Loucy (cell line): ENCODE data around the gene HIP1R.

Source experiments
- H2AFZ ChIP-seq: fragments of 200-600 bp; sonication (generic); 2 replicates; pipeline ENCODE4 v1.6.0; 2016; ENCODE audit warnings: antibody characterized with exemption, mild to moderate bottlenecking, low read length, moderate library complexity
- H3F3A ChIP-seq: fragments of 200-600 bp; 2 replicates; pipeline ENCODE4 v1.6.0; 2016; ENCODE audit warnings: antibody characterized with exemption, low read depth, mild to moderate bottlenecking
- H3K27me3 ChIP-seq: fragments of 200-600 bp; sonication (generic); 2 replicates; pipeline ENCODE4 v1.6.1; 2014; ENCODE audit warnings: low read length, mild to moderate bottlenecking; ENCODE audit not compliant: insufficient read depth, poor library complexity, severe bottlenecking
- H3K36me3 ChIP-seq: fragments of 200-600 bp; sonication (generic); 2 replicates; pipeline ENCODE4 v1.6.1; 2016; ENCODE audit warnings: low read length; ENCODE audit not compliant: insufficient read depth
- H3K4me1 ChIP-seq: fragments of 200-600 bp; sonication (generic); 2 replicates; pipeline ENCODE4 v1.5.1; 2014; ENCODE audit warnings: low read length, mild to moderate bottlenecking; ENCODE audit not compliant: insufficient read depth, poor library complexity, severe bottlenecking
- H3K4me2 ChIP-seq: fragments of 200-600 bp; sonication (generic); 2 replicates; pipeline ENCODE4 v1.6.0; 2014; ENCODE audit warnings: antibody characterized with exemption, low read length, low read depth, mild to moderate bottlenecking; ENCODE audit not compliant: poor library complexity, severe bottlenecking
- H3K4me3 ChIP-seq: fragments of 200-600 bp; sonication (generic); 2 replicates; pipeline ENCODE4 v1.5.1; 2014; ENCODE audit warnings: low read length, mild to moderate bottlenecking, mixed read lengths; ENCODE audit not compliant: poor library complexity, severe bottlenecking
- H3K79me2 ChIP-seq: fragments of 200-600 bp; sonication (generic); 2 replicates; pipeline ENCODE4 v1.6.1; 2014; ENCODE audit warnings: low read length; ENCODE audit not compliant: insufficient read depth
- H3K9ac ChIP-seq: fragments of 200-600 bp; sonication (generic); 2 replicates; pipeline ENCODE4 v1.6.0; 2014; ENCODE audit warnings: mild to moderate bottlenecking, low read depth, low read length, moderate library complexity; ENCODE audit not compliant: poor library complexity, severe bottlenecking
- H3K9me2 ChIP-seq: fragments of 200-600 bp; sonication (generic); replicated peaks from 2 replicates; pipeline ENCODE4 v1.6.1; 2016; ENCODE audit warnings: low read depth, low read length, mixed read lengths
- H3K9me3 ChIP-seq: fragments of 200-600 bp; sonication (generic); 2 replicates; pipeline ENCODE4 v1.6.1; 2014; ENCODE audit warnings: mild to moderate bottlenecking, antibody characterized with exemption, low read length, low read depth; ENCODE audit not compliant: insufficient read depth
- H4K20me1 ChIP-seq: fragments of 200-600 bp; sonication (generic); 2 replicates; pipeline ENCODE4 v1.6.0; 2014; ENCODE audit warnings: antibody characterized with exemption, low read length, mild to moderate bottlenecking; ENCODE audit not compliant: insufficient read depth, poor library complexity, severe bottlenecking
- EZH2phosphoT487 ChIP-seq: fragments of 200-600 bp; IDR thresholded peaks from 2 replicates; pipeline ENCODE4 v1.6.1; 2018; ENCODE audit warnings: antibody characterized with exemption, mild to moderate bottlenecking, moderate library complexity, borderline replicate concordance
- TF ChIP-seq, protein P1 (sequence below): fragments of 200-600 bp; sonication (generic); conservative IDR thresholded peaks from 2 replicates; pipeline ENCODE4 v1.5.1; 2014; ENCODE audit warnings: mild to moderate bottlenecking, antibody characterized with exemption, low read length

HIP1R gene

DNA sequence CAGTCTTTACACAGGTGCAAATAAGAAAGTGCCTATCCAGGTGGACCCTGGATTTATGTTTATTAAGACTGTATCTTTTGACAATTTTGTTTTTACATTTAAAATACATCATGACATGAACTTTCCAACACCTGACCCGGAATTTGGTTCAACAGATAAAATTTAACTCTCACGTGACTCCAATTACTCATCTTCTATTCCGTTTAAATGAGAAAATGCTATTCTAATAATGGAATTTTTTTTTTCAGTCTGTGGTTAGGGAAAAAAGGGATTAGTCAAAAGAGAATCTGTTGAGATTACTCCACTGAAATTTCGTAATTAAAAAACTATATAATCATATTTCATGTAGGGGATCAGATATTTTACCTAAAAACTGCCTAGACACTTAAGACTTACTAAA is 49.6 kb downstream of the HIP1R start:
- Histone ChIP-seq H3F3A (no peaks in the 10 kb centered on the region), H3K4me1 (peaks cover 76% of the 10 kb centered on the region), H3K9ac (no peak overlapping the region), H3K27me3 (no peaks in the 10 kb centered on the region), H3K9me3 (no peaks in the 10 kb centered on the region), H3K4me2 (no peak overlapping the region), H3K9me2 (no peaks in the 10 kb centered on the region), H3K79me2 (peaks cover 98% of the 10 kb centered on the region), H3K4me3 (no peak overlapping the region), H3K36me3 (0 out of 2 replicates have a peak, but pooled peaks cover 4% of the 10 kb centered on the region), H4K20me1 (peaks cover 71% of the 10 kb centered on the region), H2AFZ (no peak overlapping the region)
- no peak for TF ChIP-seq EZH2phosphoT487
- TF ChIP-seq, protein P1, sequence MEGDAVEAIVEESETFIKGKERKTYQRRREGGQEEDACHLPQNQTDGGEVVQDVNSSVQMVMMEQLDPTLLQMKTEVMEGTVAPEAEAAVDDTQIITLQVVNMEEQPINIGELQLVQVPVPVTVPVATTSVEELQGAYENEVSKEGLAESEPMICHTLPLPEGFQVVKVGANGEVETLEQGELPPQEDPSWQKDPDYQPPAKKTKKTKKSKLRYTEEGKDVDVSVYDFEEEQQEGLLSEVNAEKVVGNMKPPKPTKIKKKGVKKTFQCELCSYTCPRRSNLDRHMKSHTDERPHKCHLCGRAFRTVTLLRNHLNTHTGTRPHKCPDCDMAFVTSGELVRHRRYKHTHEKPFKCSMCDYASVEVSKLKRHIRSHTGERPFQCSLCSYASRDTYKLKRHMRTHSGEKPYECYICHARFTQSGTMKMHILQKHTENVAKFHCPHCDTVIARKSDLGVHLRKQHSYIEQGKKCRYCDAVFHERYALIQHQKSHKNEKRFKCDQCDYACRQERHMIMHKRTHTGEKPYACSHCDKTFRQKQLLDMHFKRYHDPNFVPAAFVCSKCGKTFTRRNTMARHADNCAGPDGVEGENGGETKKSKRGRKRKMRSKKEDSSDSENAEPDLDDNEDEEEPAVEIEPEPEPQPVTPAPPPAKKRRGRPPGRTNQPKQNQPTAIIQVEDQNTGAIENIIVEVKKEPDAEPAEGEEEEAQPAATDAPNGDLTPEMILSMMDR, result no peak

DNA sequence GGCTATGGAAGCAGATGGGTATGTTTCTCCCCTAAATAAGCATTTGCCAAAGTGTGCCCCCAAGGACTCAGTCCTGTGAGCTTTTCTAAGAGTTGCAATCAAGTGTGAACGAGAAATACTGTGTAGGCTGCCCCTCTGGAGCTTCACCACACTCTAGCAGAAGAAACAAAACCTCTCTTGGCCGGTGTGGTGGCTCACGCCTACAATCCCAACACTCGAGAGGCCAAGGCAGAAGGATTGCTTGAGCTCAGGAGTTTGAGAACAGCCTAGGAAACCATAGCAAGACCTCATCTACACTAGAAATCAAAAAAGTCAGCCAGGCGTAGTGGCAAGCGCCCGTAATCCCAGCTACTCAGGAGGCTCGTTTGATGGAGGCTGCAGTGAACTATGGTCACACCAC is 50.9 kb downstream of the HIP1R start:
- H3K4me1 ChIP-seq, result peaks cover 80% of the 10 kb centered on the region
- no peaks in the 10 kb centered on the region for H3F3A ChIP-seq
- peak overlapping the region; percentile 67 for H3K4me2 ChIP-seq

DNA sequence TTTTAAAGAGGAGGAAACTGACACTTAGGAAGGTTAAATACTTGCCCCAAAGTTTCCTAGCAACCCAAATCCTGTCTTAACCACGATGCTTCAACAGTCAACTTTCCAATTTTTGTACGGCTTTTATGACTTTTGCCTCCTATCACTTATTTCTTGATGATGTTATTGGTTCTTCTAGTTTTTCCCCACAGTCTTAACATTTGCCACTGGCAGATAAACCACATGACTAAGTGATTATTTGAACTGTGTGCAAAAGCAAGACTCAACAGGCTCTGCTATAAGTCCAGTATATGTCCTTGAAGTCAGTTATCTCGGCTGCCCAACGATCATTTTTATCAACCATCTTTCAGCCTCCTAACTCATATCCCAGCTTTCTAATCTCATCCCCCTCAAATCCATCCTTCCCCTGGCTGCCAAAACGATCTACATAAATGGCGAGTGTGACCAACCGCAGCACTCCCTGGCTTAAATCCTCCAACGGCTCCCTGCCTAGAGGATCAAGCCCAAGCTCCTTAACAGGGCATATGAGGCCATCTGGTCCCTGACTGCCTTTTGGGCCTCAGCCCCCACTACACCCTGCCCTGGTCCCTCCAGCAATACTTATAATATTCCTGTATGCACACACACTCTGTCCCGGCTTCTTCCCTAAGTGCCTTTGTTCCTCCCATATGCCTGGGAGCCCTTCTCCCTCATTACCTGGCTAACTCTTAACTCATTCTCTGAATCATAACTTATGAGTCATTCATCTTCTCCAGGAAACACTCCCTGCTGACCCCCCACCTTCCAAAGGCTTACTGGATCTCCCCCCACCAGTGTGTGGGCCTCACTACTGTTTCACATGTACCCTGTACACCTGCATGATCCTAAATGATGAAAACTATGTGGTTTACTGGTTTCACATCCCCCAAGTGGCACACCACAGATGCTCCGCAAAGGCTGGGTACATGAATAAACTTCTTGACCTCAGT is 51.9 kb downstream of the HIP1R start:
- Histone ChIP-seq H3F3A (no peaks in the 10 kb centered on the region), H3K9ac (peak overlapping the region; percentile 45), H3K4me3 (peak overlapping the region; percentile 37), H3K9me3 (no peaks in the 10 kb centered on the region), H3K27me3 (no peaks in the 10 kb centered on the region), H3K79me2 (peaks cover 98% of the 10 kb centered on the region), H3K4me2 (peak overlapping the region; percentile 67), H3K4me1 (peaks cover 80% of the 10 kb centered on the region), H3K36me3 (no peaks in the 10 kb centered on the region), H2AFZ (no peak overlapping the region), H4K20me1 (peaks cover 71% of the 10 kb centered on the region), H3K9me2 (no peaks in the 10 kb centered on the region)
- TF ChIP-seq, protein P1, result no peak
- no peak for TF ChIP-seq EZH2phosphoT487

More for the DNA sequence above, 50.9 kb downstream of the HIP1R start:
- H3K79me2 ChIP-seq, result peaks cover 98% of the 10 kb centered on the region
- H3K4me3 ChIP-seq, result no peak overlapping the region
- H2AFZ ChIP-seq, result no peak overlapping the region
- TF ChIP-seq, protein P1, result no peak
- TF ChIP-seq EZH2phosphoT487, result no peak
- peaks cover 70% of the 10 kb centered on the region for H4K20me1 ChIP-seq
- H3K9me3 ChIP-seq, result no peaks in the 10 kb centered on the region
- peak overlapping the region; percentile 45 for H3K9ac ChIP-seq
- no peaks in the 10 kb centered on the region for H3K36me3 ChIP-seq
- H3K9me2 ChIP-seq, result no peaks in the 10 kb centered on the region
- H3K27me3 ChIP-seq, result no peaks in the 10 kb centered on the region
